ENCODE results near the gene ADAMTS17. TPM values are rescaled to one million over a fixed set of nuclear protein-coding genes. Genes with fewer than 3 reads are reported as not detected.

The ADAMTS17 gene
- total RNA-seq, 1 donor from 2014 or later, result 2.3 TPM

GRCh38 chr15:99955532-99955931 is 386.2 kb downstream of the ADAMTS17 start:
- no peaks in the 10 kb centered on the region for H3K27me3 ChIP-seq (ENCODE audit: control insufficient read depth, insufficient read depth, low read length)
- no peaks in the 10 kb centered on the region for H3K36me3 ChIP-seq (ENCODE audit: control insufficient read depth, insufficient read depth, low read length)
- DNase-seq (ENCODE audit: low read depth), result no peak
- no peak overlapping the region for H3K4me3 ChIP-seq (ENCODE audit: low read depth, low read length)
- TF ChIP-seq CTCF (IDR thresholded peaks at IDR 0.05; ENCODE audit: insufficient read depth, low read length, poor library complexity, severe bottlenecking), result no peak

DNA sequence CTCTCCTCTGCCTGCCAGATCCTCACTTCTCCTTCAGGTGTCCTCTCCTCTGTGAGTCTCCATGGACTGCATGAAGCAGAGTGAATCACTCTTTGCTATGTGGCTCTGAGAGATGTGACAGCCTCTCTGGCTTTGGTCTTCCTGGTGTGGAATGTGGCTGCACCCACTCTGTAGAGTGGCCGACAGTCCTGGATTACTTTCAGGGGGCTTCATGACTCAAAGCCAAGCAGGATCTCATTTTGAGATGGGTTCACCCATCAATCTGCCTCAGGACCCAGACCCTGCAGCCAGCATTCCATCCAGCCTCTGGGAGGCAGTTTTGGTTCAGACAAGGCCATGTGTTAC is 386.6 kb downstream of the ADAMTS17 start:
- H3K27me3 ChIP-seq (ENCODE audit: control insufficient read depth, insufficient read depth, low read length), result no peaks in the 10 kb centered on the region
- TF ChIP-seq CTCF (IDR thresholded peaks at IDR 0.05; ENCODE audit: insufficient read depth, low read length, poor library complexity, severe bottlenecking), result no peak
- no peaks in the 10 kb centered on the region for H3K36me3 ChIP-seq (ENCODE audit: control insufficient read depth, insufficient read depth, low read length)
- DNase-seq (ENCODE audit: low read depth), result no peak
- no peak overlapping the region for H3K4me3 ChIP-seq (ENCODE audit: low read depth, low read length)

GRCh38 chr15:99954361-99955180 is 387.2 kb downstream of the ADAMTS17 start:
- Histone ChIP-seq H3K4me3 (ENCODE audit: low read depth, low read length) (no peak overlapping the region), H3K27me3 (ENCODE audit: control insufficient read depth, insufficient read depth, low read length) (no peaks in the 10 kb centered on the region), H3K36me3 (ENCODE audit: control insufficient read depth, insufficient read depth, low read length) (no peaks in the 10 kb centered on the region)
- no peak for TF ChIP-seq CTCF (IDR thresholded peaks at IDR 0.05; ENCODE audit: insufficient read depth, low read length, poor library complexity, severe bottlenecking)
- DNase-seq (ENCODE audit: low read depth), result no peak

DNA sequence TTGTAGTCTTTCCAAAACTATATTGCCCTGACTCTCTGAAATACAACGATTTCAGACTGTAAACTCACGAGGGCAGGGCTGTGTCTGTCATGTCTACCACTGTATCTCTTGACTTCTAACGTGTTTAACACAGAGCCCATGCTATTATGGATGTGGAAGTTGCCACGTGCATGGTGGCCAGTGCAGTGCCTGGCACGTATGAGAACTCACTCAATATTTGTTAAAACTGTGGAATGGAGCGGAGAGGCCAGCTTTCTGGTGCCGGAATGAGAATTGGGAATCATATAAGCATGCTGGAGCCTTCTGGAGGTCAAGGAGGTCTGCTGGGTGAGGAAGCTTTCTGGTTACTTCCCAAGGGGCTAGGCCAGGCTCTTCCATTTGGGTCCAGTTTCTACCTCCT is 387.9 kb downstream of the ADAMTS17 start:
- DNase-seq (ENCODE audit: low read depth), result no peak
- no peaks in the 10 kb centered on the region for H3K27me3 ChIP-seq (ENCODE audit: control insufficient read depth, insufficient read depth, low read length)
- TF ChIP-seq CTCF (IDR thresholded peaks at IDR 0.05; ENCODE audit: insufficient read depth, low read length, poor library complexity, severe bottlenecking), result no peak
- no peaks in the 10 kb centered on the region for H3K36me3 ChIP-seq (ENCODE audit: control insufficient read depth, insufficient read depth, low read length)
- H3K4me3 ChIP-seq (ENCODE audit: low read depth, low read length), result no peak overlapping the region

GRCh38 chr15:99951511-99951910 is 390.3 kb downstream of the ADAMTS17 start:
- no peaks in the 10 kb centered on the region for H3K36me3 ChIP-seq (ENCODE audit: control insufficient read depth, insufficient read depth, low read length)
- no peak for TF ChIP-seq CTCF (IDR thresholded peaks at IDR 0.05; ENCODE audit: insufficient read depth, low read length, poor library complexity, severe bottlenecking)
- no peaks in the 10 kb centered on the region for H3K27me3 ChIP-seq (ENCODE audit: control insufficient read depth, insufficient read depth, low read length)
- DNase-seq (ENCODE audit: low read depth), result no peak
- H3K4me3 ChIP-seq (ENCODE audit: low read depth, low read length), result no peak overlapping the region

DNA sequence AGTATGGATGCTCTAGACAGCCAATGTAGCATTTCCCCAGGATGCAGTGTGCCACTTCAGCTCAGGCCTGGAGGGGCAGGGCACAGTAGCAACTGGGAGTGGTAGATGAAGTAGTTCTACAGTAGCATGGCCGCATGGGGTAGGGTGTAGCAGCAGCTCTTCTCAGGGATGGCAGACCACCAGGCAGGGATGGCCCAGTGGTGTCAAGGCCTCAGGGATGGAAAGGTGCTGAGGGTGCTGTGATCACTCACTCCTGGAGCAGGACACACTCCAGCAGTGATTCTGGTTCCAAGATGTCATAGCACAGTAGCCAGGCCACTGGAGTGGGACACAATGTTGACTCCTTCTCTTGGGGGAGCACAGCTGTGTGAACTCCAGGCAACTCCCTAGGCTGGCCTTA is 397.6 kb downstream of the ADAMTS17 start:
- no peaks in the 10 kb centered on the region for H3K36me3 ChIP-seq (ENCODE audit: control insufficient read depth, insufficient read depth, low read length)
- DNase-seq (ENCODE audit: low read depth), result no peak
- TF ChIP-seq CTCF (IDR thresholded peaks at IDR 0.05; ENCODE audit: insufficient read depth, low read length, poor library complexity, severe bottlenecking), result no peak
- H3K4me3 ChIP-seq (ENCODE audit: low read depth, low read length), result no peak overlapping the region
- H3K27me3 ChIP-seq (ENCODE audit: control insufficient read depth, insufficient read depth, low read length), result no peaks in the 10 kb centered on the region
